ENCODE measurements around the gene SRSF5. TPM values are rescaled to one million over a fixed set of nuclear protein-coding genes. Genes with fewer than 3 reads are reported as not detected.

SRSF5 gene
- total RNA-seq, 1 experiment from 2014 or later, result 288 TPM

GRCh38 chr14:69726761-69727511 lies 40.0 kb upstream of the SRSF5 start:
- H3K36me3 Mint-ChIP-seq, result no peaks in the 10 kb centered on the region
- no peaks in the 10 kb centered on the region for H3K9me3 Mint-ChIP-seq
- DNase-seq (ENCODE audit: low spot score) (peak; percentile 87), ATAC-seq (peak; percentile 95)
- ChIA-PET POLR2A (interaction anchor here (0.6 kb wide), 1 partner anchor 233 kb away, joined by 3 read pairs; no protein-coding TSS in a partner anchor), CTCF (interaction anchor here (0.6 to 3.6 kb wide), 42 partner anchors 9 to 347 kb away, joined by 3 to 39 read pairs (median 4); partner anchors contain the start of genes CCDC177, SRSF5 and SUSD6)
- H3K4me1 Mint-ChIP-seq, result 0 out of 2 replicates have a peak, but pooled peaks cover 3% of the 10 kb centered on the region
- peak overlapping the region; percentile 54 for H3K4me3 Mint-ChIP-seq
- H3K27me3 Mint-ChIP-seq (ENCODE audit: low read depth), result peaks cover 19% of the 10 kb centered on the region
- TF ChIP-seq ETV6 (CRISPR knock-in tag; IDR thresholded peaks at IDR 0.05), result peak; percentile 73
- TF ChIP-seq ZNF416 (CRISPR knock-in tag; IDR thresholded peaks at IDR 0.05), result no peak
- TF ChIP-seq RELA (CRISPR knock-in tag; IDR thresholded peaks at IDR 0.05; ENCODE audit: borderline replicate concordance), result 0 out of 2 replicates have a peak, but pooled peaks have one; percentile 38
- TF ChIP-seq TP53 (CRISPR knock-in tag; IDR thresholded peaks at IDR 0.05), result peak; percentile 66; the same call in 1 of the 2 replicates
- TF ChIP-seq, protein P1, sequence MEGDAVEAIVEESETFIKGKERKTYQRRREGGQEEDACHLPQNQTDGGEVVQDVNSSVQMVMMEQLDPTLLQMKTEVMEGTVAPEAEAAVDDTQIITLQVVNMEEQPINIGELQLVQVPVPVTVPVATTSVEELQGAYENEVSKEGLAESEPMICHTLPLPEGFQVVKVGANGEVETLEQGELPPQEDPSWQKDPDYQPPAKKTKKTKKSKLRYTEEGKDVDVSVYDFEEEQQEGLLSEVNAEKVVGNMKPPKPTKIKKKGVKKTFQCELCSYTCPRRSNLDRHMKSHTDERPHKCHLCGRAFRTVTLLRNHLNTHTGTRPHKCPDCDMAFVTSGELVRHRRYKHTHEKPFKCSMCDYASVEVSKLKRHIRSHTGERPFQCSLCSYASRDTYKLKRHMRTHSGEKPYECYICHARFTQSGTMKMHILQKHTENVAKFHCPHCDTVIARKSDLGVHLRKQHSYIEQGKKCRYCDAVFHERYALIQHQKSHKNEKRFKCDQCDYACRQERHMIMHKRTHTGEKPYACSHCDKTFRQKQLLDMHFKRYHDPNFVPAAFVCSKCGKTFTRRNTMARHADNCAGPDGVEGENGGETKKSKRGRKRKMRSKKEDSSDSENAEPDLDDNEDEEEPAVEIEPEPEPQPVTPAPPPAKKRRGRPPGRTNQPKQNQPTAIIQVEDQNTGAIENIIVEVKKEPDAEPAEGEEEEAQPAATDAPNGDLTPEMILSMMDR (IDR thresholded peaks at IDR 0.05), result peak; percentile 69
- TF ChIP-seq FOXK1 (CRISPR knock-in tag; IDR thresholded peaks at IDR 0.05), result no peak
- no peak for TF ChIP-seq IRF2 (CRISPR knock-in tag; IDR thresholded peaks at IDR 0.05; ENCODE audit: borderline replicate concordance, low read depth)
- peak; percentile 91; the same call in 1 of the 2 replicates for TF ChIP-seq HMGXB4 (CRISPR knock-in tag; IDR thresholded peaks at IDR 0.05)
- 0 out of 2 replicates have a peak, but pooled peaks have one; percentile 1 for TF ChIP-seq ZNF121 (CRISPR knock-in tag; IDR thresholded peaks at IDR 0.05)
- TF ChIP-seq, protein P2, sequence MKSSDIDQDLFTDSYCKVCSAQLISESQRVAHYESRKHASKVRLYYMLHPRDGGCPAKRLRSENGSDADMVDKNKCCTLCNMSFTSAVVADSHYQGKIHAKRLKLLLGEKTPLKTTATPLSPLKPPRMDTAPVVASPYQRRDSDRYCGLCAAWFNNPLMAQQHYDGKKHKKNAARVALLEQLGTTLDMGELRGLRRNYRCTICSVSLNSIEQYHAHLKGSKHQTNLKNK (CRISPR knock-in tag; IDR thresholded peaks at IDR 0.05), result no peak
- TF ChIP-seq SP1 (CRISPR knock-in tag; conservative IDR thresholded peaks at IDR 0.05), result peak; percentile 54; the same call in 1 of the 2 replicates
- TF ChIP-seq, protein P3, sequence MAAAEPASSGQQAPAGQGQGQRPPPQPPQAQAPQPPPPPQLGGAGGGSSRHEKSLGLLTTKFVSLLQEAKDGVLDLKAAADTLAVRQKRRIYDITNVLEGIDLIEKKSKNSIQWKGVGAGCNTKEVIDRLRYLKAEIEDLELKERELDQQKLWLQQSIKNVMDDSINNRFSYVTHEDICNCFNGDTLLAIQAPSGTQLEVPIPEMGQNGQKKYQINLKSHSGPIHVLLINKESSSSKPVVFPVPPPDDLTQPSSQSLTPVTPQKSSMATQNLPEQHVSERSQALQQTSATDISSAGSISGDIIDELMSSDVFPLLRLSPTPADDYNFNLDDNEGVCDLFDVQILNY (CRISPR knock-in tag; IDR thresholded peaks at IDR 0.05), result no peak
- TF ChIP-seq FOXP1 (CRISPR knock-in tag; IDR thresholded peaks at IDR 0.05; ENCODE audit: borderline replicate concordance), result peak; percentile 89; the same call in 1 of the 2 replicates
- TF ChIP-seq MYBL2 (CRISPR knock-in tag; IDR thresholded peaks at IDR 0.05), result no peak
- TF ChIP-seq MAX (CRISPR knock-in tag; IDR thresholded peaks at IDR 0.05), result peak; percentile 91
- TF ChIP-seq, protein P4, sequence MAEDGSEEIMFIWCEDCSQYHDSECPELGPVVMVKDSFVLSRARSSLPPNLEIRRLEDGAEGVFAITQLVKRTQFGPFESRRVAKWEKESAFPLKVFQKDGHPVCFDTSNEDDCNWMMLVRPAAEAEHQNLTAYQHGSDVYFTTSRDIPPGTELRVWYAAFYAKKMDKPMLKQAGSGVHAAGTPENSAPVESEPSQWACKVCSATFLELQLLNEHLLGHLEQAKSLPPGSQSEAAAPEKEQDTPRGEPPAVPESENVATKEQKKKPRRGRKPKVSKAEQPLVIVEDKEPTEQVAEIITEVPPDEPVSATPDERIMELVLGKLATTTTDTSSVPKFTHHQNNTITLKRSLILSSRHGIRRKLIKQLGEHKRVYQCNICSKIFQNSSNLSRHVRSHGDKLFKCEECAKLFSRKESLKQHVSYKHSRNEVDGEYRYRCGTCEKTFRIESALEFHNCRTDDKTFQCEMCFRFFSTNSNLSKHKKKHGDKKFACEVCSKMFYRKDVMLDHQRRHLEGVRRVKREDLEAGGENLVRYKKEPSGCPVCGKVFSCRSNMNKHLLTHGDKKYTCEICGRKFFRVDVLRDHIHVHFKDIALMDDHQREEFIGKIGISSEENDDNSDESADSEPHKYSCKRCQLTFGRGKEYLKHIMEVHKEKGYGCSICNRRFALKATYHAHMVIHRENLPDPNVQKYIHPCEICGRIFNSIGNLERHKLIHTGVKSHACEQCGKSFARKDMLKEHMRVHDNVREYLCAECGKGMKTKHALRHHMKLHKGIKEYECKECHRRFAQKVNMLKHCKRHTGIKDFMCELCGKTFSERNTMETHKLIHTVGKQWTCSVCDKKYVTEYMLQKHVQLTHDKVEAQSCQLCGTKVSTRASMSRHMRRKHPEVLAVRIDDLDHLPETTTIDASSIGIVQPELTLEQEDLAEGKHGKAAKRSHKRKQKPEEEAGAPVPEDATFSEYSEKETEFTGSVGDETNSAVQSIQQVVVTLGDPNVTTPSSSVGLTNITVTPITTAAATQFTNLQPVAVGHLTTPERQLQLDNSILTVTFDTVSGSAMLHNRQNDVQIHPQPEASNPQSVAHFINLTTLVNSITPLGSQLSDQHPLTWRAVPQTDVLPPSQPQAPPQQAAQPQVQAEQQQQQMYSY (CRISPR knock-in tag; IDR thresholded peaks at IDR 0.05), result no peak
- no peak for TF ChIP-seq ZNF671 (CRISPR knock-in tag; IDR thresholded peaks at IDR 0.05)
- 0 out of 2 replicates have a peak, but pooled peaks have one; percentile 20 for TF ChIP-seq TEAD1 (CRISPR knock-in tag; IDR thresholded peaks at IDR 0.05)
- TF ChIP-seq GTF2I (CRISPR knock-in tag; conservative IDR thresholded peaks at IDR 0.05), result no peak
- peak; percentile 51; the same call in 1 of the 2 replicates for TF ChIP-seq CREM (CRISPR knock-in tag; IDR thresholded peaks at IDR 0.05)
- no peak overlapping the region for H3K27ac Mint-ChIP-seq
